ENCODE results near the gene MT2A.

Gene MT2A

GRCh38 chr16:56630134-56630533 is 21.8 kb downstream of the MT2A start:
- H3K27me3 ChIP-seq (replicated peaks) = peaks cover 12% of the 10 kb centered on the region
- in situ Hi-C loops (cut with HindIII; ENCODE audit: low pct_ligation_motif_present, low sequenced_read_pairs) = no loop called here
- no peak for DNase-seq
- no peak overlapping the region for H3K27ac ChIP-seq
- H3K36me3 ChIP-seq (replicated peaks) = no peaks in the 10 kb centered on the region
- no peak overlapping the region for H3K4me3 ChIP-seq (ENCODE audit: low read depth, low read length)
- TF ChIP-seq, protein P1, sequence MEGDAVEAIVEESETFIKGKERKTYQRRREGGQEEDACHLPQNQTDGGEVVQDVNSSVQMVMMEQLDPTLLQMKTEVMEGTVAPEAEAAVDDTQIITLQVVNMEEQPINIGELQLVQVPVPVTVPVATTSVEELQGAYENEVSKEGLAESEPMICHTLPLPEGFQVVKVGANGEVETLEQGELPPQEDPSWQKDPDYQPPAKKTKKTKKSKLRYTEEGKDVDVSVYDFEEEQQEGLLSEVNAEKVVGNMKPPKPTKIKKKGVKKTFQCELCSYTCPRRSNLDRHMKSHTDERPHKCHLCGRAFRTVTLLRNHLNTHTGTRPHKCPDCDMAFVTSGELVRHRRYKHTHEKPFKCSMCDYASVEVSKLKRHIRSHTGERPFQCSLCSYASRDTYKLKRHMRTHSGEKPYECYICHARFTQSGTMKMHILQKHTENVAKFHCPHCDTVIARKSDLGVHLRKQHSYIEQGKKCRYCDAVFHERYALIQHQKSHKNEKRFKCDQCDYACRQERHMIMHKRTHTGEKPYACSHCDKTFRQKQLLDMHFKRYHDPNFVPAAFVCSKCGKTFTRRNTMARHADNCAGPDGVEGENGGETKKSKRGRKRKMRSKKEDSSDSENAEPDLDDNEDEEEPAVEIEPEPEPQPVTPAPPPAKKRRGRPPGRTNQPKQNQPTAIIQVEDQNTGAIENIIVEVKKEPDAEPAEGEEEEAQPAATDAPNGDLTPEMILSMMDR (IDR thresholded peaks at IDR 0.05; ENCODE audit: low read depth, low read length, missing control alignments) = no peak

- Histone ChIP-seq H3K4me3 (ENCODE audit: low read depth, low read length) (no peak overlapping the region), H3K27ac (no peak overlapping the region), H3K27me3 (replicated peaks) (peaks cover 23% of the 10 kb centered on the region), H3K36me3 (replicated peaks) (no peaks in the 10 kb centered on the region)
- no peak for DNase-seq
- TF ChIP-seq, protein P1 (IDR thresholded peaks at IDR 0.05; ENCODE audit: low read depth, low read length, missing control alignments) = no peak
- in situ Hi-C loops (cut with HindIII; ENCODE audit: low pct_ligation_motif_present, low sequenced_read_pairs) = no loop called here
Measured at GRCh38 chr16:56631197-56631596, 22.8 kb downstream of the MT2A start.

- DNase-seq = no peak
- H3K27me3 ChIP-seq (replicated peaks) = peaks cover 27% of the 10 kb centered on the region
- in situ Hi-C loops (cut with HindIII; ENCODE audit: low pct_ligation_motif_present, low sequenced_read_pairs) = no loop called here
- no peaks in the 10 kb centered on the region for H3K36me3 ChIP-seq (replicated peaks)
- H3K4me3 ChIP-seq (ENCODE audit: low read depth, low read length) = peak overlapping the region; percentile 48
- TF ChIP-seq, protein P1 (IDR thresholded peaks at IDR 0.05; ENCODE audit: low read depth, low read length, missing control alignments) = no peak
- no peak overlapping the region for H3K27ac ChIP-seq
Measured at GRCh38 chr16:56631832-56632155, 23.4 kb downstream of the MT2A start.

GRCh38 chr16:56632156-56632847 is 23.9 kb downstream of the MT2A start, which contains the start of gene MT1M:
MT1M (plus strand) TSS chr16:56632659; CDS start chr16:56632732, 73 bp downstream.
- peak within 1 kb of the TSS; percentile 48 for H3K4me3 ChIP-seq (ENCODE audit: low read depth, low read length)
- no peak within 1 kb of the TSS for H3K27ac ChIP-seq
- no peak for DNase-seq
- in situ Hi-C loops (cut with HindIII; ENCODE audit: low pct_ligation_motif_present, low sequenced_read_pairs) = no loop called here
- no peaks in the 10 kb centered on the region for H3K36me3 ChIP-seq (replicated peaks)
- peaks cover 31% of the 10 kb centered on the region for H3K27me3 ChIP-seq (replicated peaks)
- TF ChIP-seq, protein P1 (IDR thresholded peaks at IDR 0.05; ENCODE audit: low read depth, low read length, missing control alignments) = no peak

GRCh38 chr16:56632848-56633365 is 24.5 kb downstream of the MT2A start:
- in situ Hi-C loops (cut with HindIII; ENCODE audit: low pct_ligation_motif_present, low sequenced_read_pairs) = no loop called here
- Histone ChIP-seq H3K27ac (no peak overlapping the region), H3K27me3 (replicated peaks) (peaks cover 32% of the 10 kb centered on the region), H3K36me3 (replicated peaks) (no peaks in the 10 kb centered on the region), H3K4me3 (ENCODE audit: low read depth, low read length) (peak overlapping the region; percentile 48)
- no peak for DNase-seq
- TF ChIP-seq, protein P1 (IDR thresholded peaks at IDR 0.05; ENCODE audit: low read depth, low read length, missing control alignments) = no peak

DNA sequence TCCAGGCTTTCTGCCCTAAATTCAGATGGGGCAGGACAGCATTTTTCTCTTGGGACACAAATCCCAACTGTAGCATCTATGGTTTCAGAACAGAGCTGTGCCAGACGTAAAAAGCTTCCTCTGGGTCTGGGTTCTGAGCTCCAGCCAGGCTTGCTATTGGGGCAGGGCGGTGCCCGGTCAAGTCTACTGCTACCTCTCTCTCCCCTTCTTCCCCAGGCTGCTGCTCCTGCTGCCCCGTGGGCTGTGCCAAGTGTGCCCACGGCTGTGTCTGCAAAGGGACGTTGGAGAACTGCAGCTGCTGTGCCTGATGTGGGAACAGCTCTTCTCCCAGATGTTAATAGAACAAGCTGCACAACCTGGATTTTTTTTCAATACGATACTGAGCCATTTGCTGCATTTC is 25.2 kb downstream of the MT2A start:
- peaks cover 32% of the 10 kb centered on the region for H3K27me3 ChIP-seq (replicated peaks)
- H3K36me3 ChIP-seq (replicated peaks) = no peaks in the 10 kb centered on the region
- no peak overlapping the region for H3K4me3 ChIP-seq (ENCODE audit: low read depth, low read length)
- TF ChIP-seq, protein P1 (IDR thresholded peaks at IDR 0.05; ENCODE audit: low read depth, low read length, missing control alignments) = no peak
- no peak for DNase-seq
- no peak overlapping the region for H3K27ac ChIP-seq
- in situ Hi-C loops (cut with HindIII; ENCODE audit: low pct_ligation_motif_present, low sequenced_read_pairs) = no loop called here
